Activated T-cell treated with anti-CD3 and anti-CD28 coated beads, Interleukin-2, amount 50 U/mL, for 24 hours (primary cell): Measurements from ENCODE around the gene FAM47E.

ENCODE experiments used
- DNase-seq: peaks from one replicate; pipeline ENCODE4 v3.0.0-alpha.2; 2020
- H3K27ac Mint-ChIP-seq: 2 replicates; pipeline ENCODE4 v1.8.0; 2020; ENCODE audit warnings: mild to moderate bottlenecking, mixed read lengths
- H3K27me3 Mint-ChIP-seq: 2 replicates; pipeline ENCODE4 v1.8.0; 2020; ENCODE audit warnings: mixed read lengths
- H3K36me3 Mint-ChIP-seq: 2 replicates; pipeline ENCODE4 v1.8.0; 2020; ENCODE audit warnings: low read depth, mixed read lengths
- H3K4me1 Mint-ChIP-seq: 2 replicates; pipeline ENCODE4 v1.8.0; 2020; ENCODE audit warnings: low read depth, mixed read lengths
- H3K4me3 Mint-ChIP-seq: 2 replicates; pipeline ENCODE4 v1.8.0; 2020; ENCODE audit warnings: mild to moderate bottlenecking, moderate library complexity, mixed read lengths
- H3K9me3 Mint-ChIP-seq: 2 replicates; pipeline ENCODE4 v1.8.0; 2020; ENCODE audit warnings: mixed read lengths

FAM47E gene

DNA sequence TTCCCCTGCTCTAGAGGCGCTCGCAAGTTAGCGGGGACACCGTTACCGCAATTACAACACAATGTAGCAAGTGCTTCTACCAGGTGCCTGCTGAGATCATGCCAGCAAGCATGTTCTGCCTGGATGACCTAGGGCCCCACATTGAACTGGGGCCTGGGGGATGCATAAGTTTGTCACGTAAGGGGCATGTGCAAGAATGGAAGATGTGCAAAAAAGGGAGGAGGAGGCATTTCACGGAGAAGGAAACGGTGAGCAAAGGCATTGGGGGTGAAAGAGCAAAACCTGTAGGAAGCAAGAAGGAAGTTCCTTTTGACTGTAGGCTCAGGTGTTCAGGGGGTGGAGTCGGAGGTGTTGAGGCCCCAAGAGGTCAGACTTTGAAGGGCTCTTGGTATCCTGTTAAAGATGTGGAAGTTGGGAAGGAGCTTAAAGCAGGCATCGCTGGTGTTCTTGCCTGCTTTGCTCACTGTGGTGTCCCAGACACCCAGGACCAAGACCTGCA, 37.3 kb upstream of the FAM47E start:
- Mint-ChIP-seq H3K27ac (peak overlapping the region; percentile 83), H3K36me3 (no peaks in the 10 kb centered on the region), H3K27me3 (no peaks in the 10 kb centered on the region), H3K9me3 (no peaks in the 10 kb centered on the region), H3K4me3 (peak overlapping the region; percentile 74), H3K4me1 (peaks cover 43% of the 10 kb centered on the region)
- DNase-seq: no peak

DNA sequence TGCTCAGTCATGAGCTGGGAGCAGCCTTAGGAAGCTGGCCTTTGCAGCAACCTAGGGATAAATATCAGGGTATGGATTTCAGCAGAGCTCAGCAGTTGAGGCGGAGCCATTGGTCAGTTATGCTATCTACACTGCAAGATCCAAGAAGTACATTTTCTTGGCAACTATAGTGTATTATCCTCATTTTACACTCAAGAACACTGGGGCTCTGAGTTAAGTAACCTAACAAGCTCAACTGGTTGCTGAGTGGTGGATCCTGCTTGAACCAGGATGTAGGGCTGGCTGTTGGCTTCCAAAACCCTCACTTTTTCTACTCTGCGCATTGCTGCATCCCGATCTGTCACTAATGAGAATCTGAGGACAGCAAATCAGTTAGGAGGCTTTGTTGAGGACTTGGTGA, 36.4 kb upstream of the FAM47E start:
- no peak for DNase-seq
- Mint-ChIP-seq H3K36me3 (no peaks in the 10 kb centered on the region), H3K4me1 (peaks cover 39% of the 10 kb centered on the region), H3K27ac (no peak overlapping the region), H3K27me3 (no peaks in the 10 kb centered on the region), H3K9me3 (no peaks in the 10 kb centered on the region), H3K4me3 (no peak overlapping the region)

DNA sequence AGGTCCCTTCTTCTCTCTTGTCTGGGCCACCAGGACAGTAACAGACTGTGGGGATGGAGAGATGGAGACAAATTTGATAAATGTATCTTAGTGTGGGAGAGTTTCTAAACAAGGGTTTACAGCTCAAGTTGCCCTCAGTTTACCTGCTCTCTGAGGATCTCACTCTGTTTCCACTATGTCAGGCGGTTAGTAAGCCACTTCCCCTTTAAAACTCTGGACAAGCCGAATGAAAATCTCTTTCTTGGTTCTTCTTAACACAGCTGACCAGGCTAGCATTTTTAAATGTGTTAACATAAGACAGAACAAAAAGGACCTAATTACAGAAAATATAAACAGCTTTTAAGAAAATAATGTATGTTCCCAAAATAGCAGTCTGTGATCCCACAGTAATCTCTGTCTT, 35.0 kb upstream of the FAM47E start:
- H3K4me1 Mint-ChIP-seq: peaks cover 32% of the 10 kb centered on the region
- H3K9me3 Mint-ChIP-seq: no peaks in the 10 kb centered on the region
- no peak for DNase-seq
- H3K4me3 Mint-ChIP-seq: no peak overlapping the region
- no peaks in the 10 kb centered on the region for H3K27me3 Mint-ChIP-seq
- H3K36me3 Mint-ChIP-seq: no peaks in the 10 kb centered on the region
- H3K27ac Mint-ChIP-seq: no peak overlapping the region

DNA sequence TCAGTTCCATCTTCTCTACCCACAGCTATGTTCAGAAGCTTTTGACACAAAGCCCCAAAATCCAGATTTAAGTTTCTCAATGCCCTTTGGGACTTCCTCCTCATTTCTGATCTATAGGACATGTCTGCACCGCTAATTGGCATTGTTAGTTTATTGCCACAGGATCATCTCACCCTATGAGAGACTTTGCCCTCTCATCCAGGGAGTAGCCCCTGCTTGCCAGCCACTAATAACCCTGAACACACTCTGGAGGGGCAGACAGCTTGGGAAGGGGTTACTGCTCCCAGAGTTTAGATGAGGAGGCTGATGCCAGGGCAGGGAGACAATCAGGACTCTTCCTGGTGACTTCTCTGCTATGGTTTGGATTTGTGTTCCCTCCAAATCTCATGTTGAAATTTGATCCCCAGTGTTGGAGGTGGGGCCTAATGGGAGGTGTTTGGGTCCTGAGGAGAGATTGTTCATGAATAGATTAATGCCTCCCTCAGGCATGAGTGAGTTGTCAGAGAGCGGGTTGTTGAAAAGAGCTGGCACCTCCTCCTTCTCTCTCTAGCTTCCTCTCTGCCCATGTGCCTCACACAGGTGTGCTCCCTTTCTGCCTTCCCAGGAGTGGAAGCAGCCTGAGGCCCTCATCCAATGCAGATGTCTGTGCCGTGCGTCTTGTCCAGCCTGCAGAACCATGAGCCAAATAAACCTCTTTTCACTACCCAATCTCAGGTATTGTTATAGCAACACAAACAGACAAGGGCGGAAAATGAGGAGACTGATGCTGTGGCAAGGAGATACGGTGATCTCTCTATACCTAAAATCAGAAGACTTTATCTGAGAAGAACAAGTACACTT, 34.3 kb upstream of the FAM47E start:
- no peak overlapping the region for H3K27ac Mint-ChIP-seq
- no peaks in the 10 kb centered on the region for H3K27me3 Mint-ChIP-seq
- H3K4me3 Mint-ChIP-seq: no peak overlapping the region
- no peak for DNase-seq
- H3K4me1 Mint-ChIP-seq: peaks cover 27% of the 10 kb centered on the region
- no peaks in the 10 kb centered on the region for H3K9me3 Mint-ChIP-seq
- no peaks in the 10 kb centered on the region for H3K36me3 Mint-ChIP-seq

DNA sequence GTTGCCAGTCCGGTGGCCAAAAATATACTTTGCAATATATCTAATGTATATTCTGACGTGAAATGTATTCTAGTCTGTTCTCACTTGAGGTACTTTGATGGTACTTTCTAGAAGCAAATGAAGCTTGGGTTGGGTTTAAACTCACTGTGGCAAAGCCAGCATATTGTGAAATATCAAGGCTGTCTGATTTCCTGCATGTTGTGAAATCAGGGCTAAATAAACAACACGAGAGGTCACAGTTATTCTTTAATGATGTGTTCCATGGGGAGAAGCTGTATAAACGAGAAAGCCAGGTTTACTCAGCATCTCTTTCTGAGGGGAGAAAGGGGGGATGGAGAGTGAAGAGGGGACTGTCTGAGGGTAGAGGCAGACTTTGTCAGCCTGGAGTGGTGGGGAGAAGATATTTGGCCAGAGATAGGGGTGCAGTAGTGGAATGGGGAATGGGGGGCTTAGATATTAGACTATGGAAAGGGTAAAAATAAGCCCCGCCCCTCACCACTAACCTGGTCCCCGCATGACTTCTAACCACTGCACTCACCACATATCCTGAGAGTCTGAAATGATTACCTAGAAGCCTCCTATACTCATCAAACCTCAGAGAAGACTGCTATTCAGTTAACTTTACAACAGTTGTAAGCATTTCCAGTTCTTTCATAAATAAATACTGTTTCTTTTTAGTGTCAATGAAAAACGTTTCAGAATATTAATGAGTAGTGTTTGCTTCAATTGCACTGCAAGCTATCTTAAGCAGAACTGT, 32.0 kb upstream of the FAM47E start:
- no peak for DNase-seq
- Mint-ChIP-seq H3K27me3 (no peaks in the 10 kb centered on the region), H3K4me3 (no peak overlapping the region), H3K9me3 (no peaks in the 10 kb centered on the region), H3K27ac (no peak overlapping the region), H3K36me3 (no peaks in the 10 kb centered on the region), H3K4me1 (peaks cover 8% of the 10 kb centered on the region)

DNA sequence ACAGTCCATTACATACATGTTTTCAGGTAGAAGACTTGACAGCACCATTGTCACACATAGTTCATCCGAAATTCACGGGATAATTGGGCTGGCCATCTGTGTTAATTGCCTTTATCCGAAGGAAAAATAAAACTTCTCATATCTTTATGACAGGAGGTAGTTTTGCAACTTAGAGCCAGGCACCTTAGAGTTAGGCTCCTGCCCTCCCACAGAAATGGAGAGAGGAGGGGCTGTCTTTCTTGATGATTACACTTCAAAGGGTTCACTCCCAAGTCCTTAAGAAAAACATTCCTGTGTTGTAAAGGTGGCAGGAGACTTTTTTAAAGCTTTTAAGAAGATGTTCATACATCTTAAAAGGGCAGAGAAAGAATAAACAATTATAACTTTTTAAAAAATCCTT, 27.4 kb upstream of the FAM47E start:
- no peaks in the 10 kb centered on the region for H3K27me3 Mint-ChIP-seq
- no peak overlapping the region for H3K4me3 Mint-ChIP-seq
- H3K9me3 Mint-ChIP-seq: peaks cover 11% of the 10 kb centered on the region
- no peaks in the 10 kb centered on the region for H3K36me3 Mint-ChIP-seq
- no peak for DNase-seq
- no peak overlapping the region for H3K27ac Mint-ChIP-seq
- no peaks in the 10 kb centered on the region for H3K4me1 Mint-ChIP-seq

DNA sequence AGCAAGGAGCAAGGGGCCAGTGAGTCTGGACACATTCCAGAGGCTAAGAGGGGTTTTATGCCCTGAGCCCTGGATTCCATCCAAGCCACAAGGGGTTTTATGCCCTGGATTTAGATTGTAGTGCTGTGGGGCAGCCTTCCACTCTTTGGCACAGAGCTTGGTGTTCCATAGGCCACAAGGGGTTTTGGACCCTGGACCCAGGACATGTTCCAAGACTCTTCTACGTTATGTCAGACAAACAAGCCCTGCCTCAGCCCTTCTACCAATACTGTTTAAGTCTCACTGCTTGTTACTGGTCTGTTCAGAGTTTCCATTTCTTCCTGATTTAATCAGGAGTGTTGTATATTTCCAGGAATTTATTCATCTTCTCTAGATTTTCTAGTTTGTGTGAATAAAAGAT, 25.1 kb upstream of the FAM47E start:
- Mint-ChIP-seq H3K27me3 (peaks cover 5% of the 10 kb centered on the region), H3K9me3 (peaks cover 17% of the 10 kb centered on the region), H3K4me1 (no peaks in the 10 kb centered on the region), H3K36me3 (no peaks in the 10 kb centered on the region), H3K27ac (no peak overlapping the region), H3K4me3 (no peak overlapping the region)
- no peak for DNase-seq

DNA sequence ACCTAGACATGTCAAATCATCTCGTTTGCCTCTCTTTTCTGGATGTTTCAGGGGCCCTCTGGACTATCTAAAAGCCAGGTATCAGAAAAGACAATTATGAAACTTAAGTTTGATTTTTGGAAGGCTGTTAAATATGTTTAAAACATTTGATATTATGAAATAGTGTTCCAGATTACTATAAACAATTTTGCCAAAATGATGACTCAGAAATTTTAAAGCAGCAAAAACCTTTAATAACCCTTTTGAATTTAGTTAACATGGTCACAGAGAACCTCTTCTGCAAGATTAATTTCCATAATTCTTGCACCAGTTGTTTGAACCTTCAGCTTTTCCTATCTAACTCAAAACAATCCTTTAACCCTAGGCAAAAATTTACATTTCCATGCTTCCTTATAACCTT, 18.8 kb upstream of the FAM47E start:
- DNase-seq: no peak
- Mint-ChIP-seq H3K36me3 (no peaks in the 10 kb centered on the region), H3K4me3 (no peak overlapping the region), H3K4me1 (no peaks in the 10 kb centered on the region), H3K9me3 (peaks cover 19% of the 10 kb centered on the region), H3K27me3 (peaks cover 5% of the 10 kb centered on the region), H3K27ac (no peak overlapping the region)

DNA sequence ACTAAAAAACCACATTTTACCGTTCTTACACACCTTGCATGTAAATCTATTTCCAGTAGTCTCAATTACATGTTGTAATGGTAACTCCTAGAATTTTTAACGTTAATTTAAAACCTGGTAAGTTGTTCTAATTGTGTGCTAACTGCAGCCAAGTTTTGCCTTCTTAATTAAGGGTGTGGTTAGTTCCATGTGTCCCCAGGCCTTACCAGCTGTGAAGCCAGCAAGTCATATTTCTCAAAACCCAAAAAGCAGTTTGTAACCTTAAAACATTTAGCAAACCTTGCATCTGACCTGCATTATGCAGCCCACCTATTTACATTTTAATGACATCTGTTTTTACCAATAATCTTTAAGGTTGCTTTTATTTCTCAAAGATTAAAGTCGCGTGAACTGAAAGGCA, 18.4 kb upstream of the FAM47E start:
- Mint-ChIP-seq H3K4me1 (no peaks in the 10 kb centered on the region), H3K27me3 (peaks cover 5% of the 10 kb centered on the region), H3K9me3 (peaks cover 18% of the 10 kb centered on the region), H3K4me3 (no peak overlapping the region), H3K27ac (no peak overlapping the region), H3K36me3 (no peaks in the 10 kb centered on the region)
- DNase-seq: no peak

DNA sequence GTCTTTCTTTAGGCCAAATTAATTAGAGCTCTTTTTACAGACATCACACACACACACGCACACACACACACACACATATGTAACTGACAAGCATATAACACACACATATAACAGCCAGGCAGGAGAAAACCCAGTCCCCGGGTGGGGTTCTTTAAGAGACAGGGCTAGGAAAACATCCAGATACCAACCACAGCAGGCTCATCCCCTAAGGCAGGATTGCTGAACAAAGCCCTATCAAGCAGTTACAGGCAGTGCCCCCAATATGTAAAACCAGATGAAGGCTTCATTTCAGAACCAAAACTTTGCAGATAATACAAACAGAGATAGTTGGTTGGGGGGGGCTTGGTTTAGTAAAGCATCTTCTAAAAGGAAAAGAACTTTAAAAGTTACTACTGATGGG, 18.0 kb upstream of the FAM47E start:
- DNase-seq: no peak
- peaks cover 17% of the 10 kb centered on the region for H3K9me3 Mint-ChIP-seq
- no peak overlapping the region for H3K27ac Mint-ChIP-seq
- no peaks in the 10 kb centered on the region for H3K36me3 Mint-ChIP-seq
- no peak overlapping the region for H3K4me3 Mint-ChIP-seq
- H3K4me1 Mint-ChIP-seq: no peaks in the 10 kb centered on the region
- H3K27me3 Mint-ChIP-seq: peaks cover 5% of the 10 kb centered on the region

DNA sequence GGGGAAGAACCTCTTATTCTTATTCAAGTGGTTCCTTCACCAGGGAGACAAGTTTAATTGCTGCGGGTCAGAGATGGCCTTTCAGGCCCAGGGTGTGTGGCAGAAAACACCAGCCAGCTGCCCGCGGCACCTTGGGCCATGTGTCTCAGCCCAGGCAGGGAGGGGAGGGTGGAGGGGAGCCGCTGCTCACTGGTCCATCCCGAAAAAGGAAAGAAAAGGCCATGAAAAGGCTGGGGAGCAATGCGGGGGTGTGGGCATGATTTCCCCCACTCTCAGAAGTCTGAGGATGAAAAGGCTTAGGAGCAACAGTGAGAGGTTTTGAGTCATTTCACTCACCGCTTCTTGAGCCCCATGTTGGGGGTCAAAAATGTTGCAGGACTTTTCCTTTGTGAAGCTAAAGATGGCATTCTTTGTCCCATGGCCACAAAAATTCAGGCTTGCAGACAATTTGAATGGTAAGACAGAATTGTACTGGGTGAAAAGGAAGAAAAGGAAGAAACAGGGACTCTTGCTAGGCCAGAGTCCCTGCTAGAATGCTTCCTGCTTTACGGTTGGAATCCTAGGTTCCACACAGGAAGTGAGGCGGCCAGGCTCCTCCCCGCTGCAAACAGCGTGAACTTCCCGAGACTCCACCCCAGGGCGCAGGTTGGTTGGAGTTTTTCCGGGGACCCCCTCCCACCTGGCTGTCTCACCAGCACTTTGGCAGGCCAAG, 17.4 kb upstream of the FAM47E start:
- Mint-ChIP-seq H3K4me1 (no peaks in the 10 kb centered on the region), H3K27me3 (peaks cover 5% of the 10 kb centered on the region), H3K27ac (no peak overlapping the region), H3K36me3 (no peaks in the 10 kb centered on the region), H3K9me3 (peaks cover 11% of the 10 kb centered on the region), H3K4me3 (no peak overlapping the region)
- no peak for DNase-seq

DNA sequence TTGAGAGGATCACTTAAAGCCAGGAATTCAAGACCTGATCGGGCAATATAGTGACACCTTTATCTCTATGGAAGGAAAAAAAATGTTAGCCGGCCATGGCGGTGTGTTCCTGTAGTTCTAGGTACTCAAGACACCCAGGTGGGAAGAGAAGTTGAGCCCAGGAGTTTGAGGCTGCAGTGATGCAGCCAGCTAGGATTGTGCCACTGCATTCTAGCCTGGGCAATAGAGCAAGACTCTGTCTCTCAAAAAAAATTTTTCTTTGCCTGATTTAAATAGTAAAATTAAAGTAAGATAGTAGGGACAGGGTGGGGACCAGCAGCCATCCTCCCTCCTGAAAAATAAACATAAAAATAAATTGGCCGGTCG, 16.9 kb upstream of the FAM47E start:
- Mint-ChIP-seq H3K27me3 (peaks cover 2% of the 10 kb centered on the region), H3K4me1 (no peaks in the 10 kb centered on the region), H3K27ac (no peak overlapping the region), H3K4me3 (no peak overlapping the region), H3K9me3 (peaks cover 10% of the 10 kb centered on the region), H3K36me3 (no peaks in the 10 kb centered on the region)
- no peak for DNase-seq

DNA sequence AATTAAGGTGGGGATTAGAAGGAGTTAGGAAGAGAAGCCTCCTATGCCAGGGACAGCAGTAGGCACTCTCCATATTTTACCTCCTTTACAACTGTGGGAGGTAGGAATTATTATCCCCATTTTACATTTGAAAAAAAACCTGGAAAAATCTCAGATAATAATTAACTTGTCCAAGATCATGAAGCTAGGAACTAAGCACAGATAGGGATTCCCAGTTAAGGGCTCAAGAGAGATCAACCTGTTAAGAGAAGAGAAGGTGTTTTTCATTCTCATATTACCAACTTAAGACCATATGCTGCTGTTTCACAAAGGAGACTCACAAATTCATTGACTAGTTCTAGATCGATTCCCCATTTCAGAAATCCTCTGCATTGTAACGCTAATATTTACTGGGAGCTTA, 16.1 kb upstream of the FAM47E start:
- no peak for DNase-seq
- H3K36me3 Mint-ChIP-seq: no peaks in the 10 kb centered on the region
- no peak overlapping the region for H3K27ac Mint-ChIP-seq
- no peak overlapping the region for H3K4me3 Mint-ChIP-seq
- H3K27me3 Mint-ChIP-seq: no peaks in the 10 kb centered on the region
- no peaks in the 10 kb centered on the region for H3K4me1 Mint-ChIP-seq
- peaks cover 16% of the 10 kb centered on the region for H3K9me3 Mint-ChIP-seq

DNA sequence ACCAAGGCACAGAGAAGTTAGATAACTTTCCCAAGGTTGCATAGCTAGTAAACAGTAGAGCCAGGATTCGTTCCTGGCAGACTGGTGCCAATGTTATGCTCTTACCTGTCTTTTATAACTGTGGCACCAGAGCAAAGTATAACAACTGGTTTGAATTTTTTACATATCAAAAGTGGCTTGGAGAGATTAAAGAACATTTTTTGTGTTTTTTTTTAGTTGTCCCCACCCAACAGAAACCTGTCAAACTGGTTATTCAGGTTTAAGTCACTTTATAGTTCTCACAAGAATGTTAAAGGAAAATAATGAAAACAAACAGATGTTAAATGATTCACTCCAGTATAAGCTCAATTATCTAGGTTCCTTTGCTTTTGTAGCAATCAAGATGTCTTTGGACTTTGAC, 15.6 kb upstream of the FAM47E start:
- H3K4me1 Mint-ChIP-seq: no peaks in the 10 kb centered on the region
- H3K9me3 Mint-ChIP-seq: peaks cover 21% of the 10 kb centered on the region
- H3K27ac Mint-ChIP-seq: no peak overlapping the region
- H3K4me3 Mint-ChIP-seq: no peak overlapping the region
- no peak for DNase-seq
- H3K36me3 Mint-ChIP-seq: no peaks in the 10 kb centered on the region
- H3K27me3 Mint-ChIP-seq: peaks cover 3% of the 10 kb centered on the region

DNA sequence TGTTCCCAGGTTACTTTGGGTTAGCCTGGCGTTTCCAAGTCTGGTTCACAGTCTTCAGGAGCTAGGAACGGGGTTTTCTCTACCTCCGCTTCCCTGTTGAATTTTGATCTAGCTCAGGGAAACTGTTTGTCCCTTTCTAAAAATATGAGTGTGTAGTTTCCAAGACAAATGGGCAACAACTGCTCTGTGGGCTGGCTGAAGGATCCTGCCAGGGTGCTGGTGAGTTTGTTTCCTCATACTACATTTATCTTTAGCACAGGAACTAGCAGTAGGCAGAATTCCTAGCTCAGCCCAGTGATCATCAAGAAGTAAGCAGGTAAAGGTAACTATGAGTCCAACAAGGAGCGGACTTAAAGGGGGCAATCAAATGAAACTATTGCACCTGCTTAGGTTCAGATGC, 13.3 kb upstream of the FAM47E start:
- Mint-ChIP-seq H3K4me1 (no peaks in the 10 kb centered on the region), H3K27ac (no peak overlapping the region), H3K27me3 (peaks cover 9% of the 10 kb centered on the region), H3K9me3 (peaks cover 26% of the 10 kb centered on the region), H3K36me3 (no peaks in the 10 kb centered on the region), H3K4me3 (no peak overlapping the region)
- no peak for DNase-seq
